OCI-LY1 (cell line): ENCODE results near the gene SRPRA.

ENCODE experiments used
- H2AFZ ChIP-seq: fragments of 200-600 bp; sonication (generic), shearing (Covaris generic); 2 replicates; pipeline ENCODE4 v1.6.0; 2014; ENCODE audit warnings: antibody characterized with exemption, mild to moderate bottlenecking, low read length
- H3F3A ChIP-seq: fragments of 200-600 bp; sonication (generic), shearing (Covaris generic); 2 replicates; pipeline ENCODE4 v1.6.0; 2014; ENCODE audit warnings: mild to moderate bottlenecking, antibody characterized with exemption, low read length, moderate library complexity; ENCODE audit not compliant: insufficient read depth
- H3K27ac ChIP-seq: fragments of 200-600 bp; sonication (generic); 2 replicates; pipeline ENCODE4 v1.5.1; 2014; ENCODE audit warnings: low read length, mixed run types, mild to moderate bottlenecking, low read depth; ENCODE audit not compliant: poor library complexity, severe bottlenecking
- H3K27me3 ChIP-seq: fragments of 200-600 bp; sonication (generic); 2 replicates; pipeline ENCODE4 v1.6.0; 2014; ENCODE audit warnings: antibody characterized with exemption, mild to moderate bottlenecking, low read length, moderate library complexity; ENCODE audit not compliant: insufficient read depth
- H3K36me3 ChIP-seq: fragments of 200-600 bp; sonication (generic); 2 replicates; pipeline ENCODE4 v1.6.1; 2014; ENCODE audit warnings: mild to moderate bottlenecking, antibody characterized with exemption, low read length, moderate library complexity, mixed read lengths; ENCODE audit not compliant: insufficient read depth
- H3K4me1 ChIP-seq: fragments of 200-600 bp; sonication (generic); 2 replicates; pipeline ENCODE4 v1.5.1; 2014; ENCODE audit warnings: mild to moderate bottlenecking, low read length, moderate library complexity; ENCODE audit not compliant: insufficient read depth, severe bottlenecking
- H3K4me2 ChIP-seq: fragments of 200-600 bp; sonication (generic), shearing (Covaris generic); 2 replicates; pipeline ENCODE4 v1.6.1; 2014; ENCODE audit warnings: low read length
- H3K4me3 ChIP-seq: fragments of 200-600 bp; sonication (generic); 2 replicates; pipeline ENCODE4 v1.5.1; 2014; ENCODE audit warnings: low read length, low read depth, mild to moderate bottlenecking, mixed read lengths; ENCODE audit not compliant: poor library complexity, severe bottlenecking
- H3K79me2 ChIP-seq: fragments of 200-600 bp; shearing (Covaris generic); 2 replicates; pipeline ENCODE4 v1.6.1; 2016; ENCODE audit warnings: mixed run types, low read length, mixed read lengths; ENCODE audit not compliant: insufficient read depth
- H3K9ac ChIP-seq: fragments of 200-600 bp; sonication (generic), shearing (Covaris generic); 2 replicates; pipeline ENCODE4 v1.6.1; 2014; ENCODE audit warnings: mild to moderate bottlenecking, low read length, mixed read lengths
- H3K9me2 ChIP-seq: fragments of 200-600 bp; sonication (generic), shearing (Covaris generic); 2 replicates; pipeline ENCODE4 v1.6.1; 2014; ENCODE audit warnings: low read depth, mild to moderate bottlenecking, low read length, mixed read lengths
- H3K9me3 ChIP-seq: fragments of 200-600 bp; shearing (Covaris generic); 2 replicates; pipeline ENCODE4 v1.6.1; 2014; ENCODE audit warnings: low read length, mixed read lengths
- H4K20me1 ChIP-seq: fragments of 200-600 bp; sonication (generic), shearing (Covaris generic); 2 replicates; pipeline ENCODE4 v1.6.0; 2016; ENCODE audit warnings: mild to moderate bottlenecking, low read length; ENCODE audit not compliant: insufficient read depth
- EZH2 ChIP-seq: fragments of 200-600 bp; sonication (generic), shearing (Covaris generic); IDR thresholded peaks from 2 replicates; pipeline ENCODE4 v1.8.0; 2017; ENCODE audit warnings: borderline replicate concordance, mixed run types, mild to moderate bottlenecking, antibody characterized with exemption, low read length, moderate library complexity, mixed read lengths
- TF ChIP-seq, protein P1 (sequence below): fragments of 200-600 bp; sonication (generic), shearing (Covaris generic); IDR thresholded peaks from 2 replicates; pipeline ENCODE4 v1.5.1; 2017; ENCODE audit warnings: mild to moderate bottlenecking, antibody characterized with exemption, low read length, moderate library complexity, mixed read lengths

SRPRA gene

DNA sequence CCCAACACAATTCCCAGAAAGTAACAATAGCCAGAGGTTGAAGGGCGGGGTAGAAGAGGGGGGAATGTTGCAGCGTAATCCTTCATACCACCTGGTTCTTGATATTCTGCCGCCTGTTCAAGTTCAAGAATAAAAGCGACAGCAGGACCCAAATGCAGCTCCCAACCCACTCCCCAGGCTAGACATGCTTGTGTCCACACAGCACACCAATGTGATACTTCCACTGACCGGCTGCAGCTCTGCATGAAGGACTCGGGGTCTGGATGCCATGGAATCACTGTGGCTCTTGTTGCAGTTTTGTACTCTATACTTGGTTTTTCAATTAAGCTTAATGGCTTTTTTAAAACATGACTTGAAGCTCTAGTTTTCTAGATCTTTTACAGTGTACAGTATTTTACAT is 6.5 kb downstream of the SRPRA start:
- Histone ChIP-seq H3K9me2 (no peaks in the 10 kb centered on the region), H3K79me2 (peaks cover 2% of the 10 kb centered on the region; the same call in 1 of the 2 replicates), H3K27me3 (no peaks in the 10 kb centered on the region), H3K4me1 (no peaks in the 10 kb centered on the region), H3K9me3 (no peaks in the 10 kb centered on the region), H3K9ac (no peak overlapping the region), H2AFZ (no peak overlapping the region), H3F3A (no peaks in the 10 kb centered on the region; the same call in 1 of the 2 replicates), H3K4me3 (no peak overlapping the region), H3K4me2 (no peak overlapping the region), H3K36me3 (peaks cover 70% of the 10 kb centered on the region), H4K20me1 (no peaks in the 10 kb centered on the region), H3K27ac (no peak overlapping the region)
- no peak for TF ChIP-seq EZH2
- TF ChIP-seq, protein P1, sequence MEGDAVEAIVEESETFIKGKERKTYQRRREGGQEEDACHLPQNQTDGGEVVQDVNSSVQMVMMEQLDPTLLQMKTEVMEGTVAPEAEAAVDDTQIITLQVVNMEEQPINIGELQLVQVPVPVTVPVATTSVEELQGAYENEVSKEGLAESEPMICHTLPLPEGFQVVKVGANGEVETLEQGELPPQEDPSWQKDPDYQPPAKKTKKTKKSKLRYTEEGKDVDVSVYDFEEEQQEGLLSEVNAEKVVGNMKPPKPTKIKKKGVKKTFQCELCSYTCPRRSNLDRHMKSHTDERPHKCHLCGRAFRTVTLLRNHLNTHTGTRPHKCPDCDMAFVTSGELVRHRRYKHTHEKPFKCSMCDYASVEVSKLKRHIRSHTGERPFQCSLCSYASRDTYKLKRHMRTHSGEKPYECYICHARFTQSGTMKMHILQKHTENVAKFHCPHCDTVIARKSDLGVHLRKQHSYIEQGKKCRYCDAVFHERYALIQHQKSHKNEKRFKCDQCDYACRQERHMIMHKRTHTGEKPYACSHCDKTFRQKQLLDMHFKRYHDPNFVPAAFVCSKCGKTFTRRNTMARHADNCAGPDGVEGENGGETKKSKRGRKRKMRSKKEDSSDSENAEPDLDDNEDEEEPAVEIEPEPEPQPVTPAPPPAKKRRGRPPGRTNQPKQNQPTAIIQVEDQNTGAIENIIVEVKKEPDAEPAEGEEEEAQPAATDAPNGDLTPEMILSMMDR, result no peak

DNA sequence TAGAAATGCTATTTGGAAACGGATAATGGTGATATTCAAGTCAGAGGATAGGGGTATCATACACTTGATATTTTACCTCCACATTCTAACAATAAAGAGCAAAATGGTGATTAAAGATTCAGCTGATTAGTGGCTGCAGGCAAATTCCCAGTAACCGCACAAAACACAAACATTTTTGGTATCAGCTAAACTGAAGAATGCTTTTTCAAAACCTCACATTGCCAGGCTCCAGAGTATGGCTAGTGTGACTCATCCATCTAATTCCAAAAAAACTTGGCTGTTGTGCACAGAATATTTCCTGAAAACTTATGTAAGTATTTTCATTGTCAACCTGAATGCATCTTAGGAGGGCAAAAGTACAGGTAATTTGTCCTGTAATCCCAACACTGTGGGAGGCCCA is 10.9 kb downstream of the SRPRA start:
- no peak overlapping the region for H3K27ac ChIP-seq
- no peak overlapping the region for H2AFZ ChIP-seq
- no peaks in the 10 kb centered on the region for H3K79me2 ChIP-seq
- no peaks in the 10 kb centered on the region; the same call in 1 of the 2 replicates for H3F3A ChIP-seq
- no peaks in the 10 kb centered on the region for H3K9me3 ChIP-seq
- H3K4me3 ChIP-seq, result no peak overlapping the region
- no peaks in the 10 kb centered on the region for H4K20me1 ChIP-seq
- H3K9me2 ChIP-seq, result no peaks in the 10 kb centered on the region
- no peak overlapping the region for H3K4me2 ChIP-seq
- no peaks in the 10 kb centered on the region for H3K27me3 ChIP-seq
- no peak overlapping the region for H3K9ac ChIP-seq
- H3K4me1 ChIP-seq, result no peaks in the 10 kb centered on the region
- TF ChIP-seq, protein P1, result no peak
- TF ChIP-seq EZH2, result no peak
- H3K36me3 ChIP-seq, result peaks cover 37% of the 10 kb centered on the region; the same call in 1 of the 2 replicates

DNA sequence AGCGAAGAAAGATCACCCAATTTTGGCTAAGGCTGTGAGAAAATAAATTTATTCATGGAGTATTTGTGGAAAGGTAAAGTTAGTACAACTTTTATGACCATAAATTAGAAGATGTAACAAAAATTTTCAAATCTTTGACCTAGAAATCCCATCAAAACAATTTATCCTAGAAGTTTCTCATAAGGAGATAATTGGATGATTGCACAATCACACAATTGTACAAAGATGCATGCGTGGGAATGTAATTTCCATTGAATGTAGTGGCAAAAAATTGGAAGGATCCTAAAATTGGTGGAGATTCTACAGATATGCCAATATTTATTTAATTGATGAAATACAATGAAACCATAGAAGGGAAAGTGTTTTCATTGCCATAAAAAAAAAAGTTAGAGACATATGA is 11.6 kb downstream of the SRPRA start:
- H3K9me3 ChIP-seq, result no peaks in the 10 kb centered on the region
- H4K20me1 ChIP-seq, result no peaks in the 10 kb centered on the region
- no peak for TF ChIP-seq EZH2
- TF ChIP-seq, protein P1, result no peak
- no peaks in the 10 kb centered on the region; the same call in 1 of the 2 replicates for H3F3A ChIP-seq
- H3K27ac ChIP-seq, result no peak overlapping the region
- H3K36me3 ChIP-seq, result peaks cover 31% of the 10 kb centered on the region; the same call in 1 of the 2 replicates
- H3K4me1 ChIP-seq, result no peaks in the 10 kb centered on the region
- no peak overlapping the region for H3K4me2 ChIP-seq
- no peak overlapping the region for H3K9ac ChIP-seq
- no peak overlapping the region for H2AFZ ChIP-seq
- no peak overlapping the region for H3K4me3 ChIP-seq
- no peaks in the 10 kb centered on the region for H3K79me2 ChIP-seq
- no peaks in the 10 kb centered on the region for H3K9me2 ChIP-seq
- no peaks in the 10 kb centered on the region for H3K27me3 ChIP-seq
